ENCODE data around the gene METTL2A. TPM values are rescaled to one million over a fixed set of nuclear protein-coding genes. Genes with fewer than 3 reads are reported as not detected.
"Not testable (repeated sequence)": the region's sequence is repeated elsewhere in the genome, so short reads cannot be mapped to it uniquely, and the experiment has no call there.

Gene METTL2A, protein sequence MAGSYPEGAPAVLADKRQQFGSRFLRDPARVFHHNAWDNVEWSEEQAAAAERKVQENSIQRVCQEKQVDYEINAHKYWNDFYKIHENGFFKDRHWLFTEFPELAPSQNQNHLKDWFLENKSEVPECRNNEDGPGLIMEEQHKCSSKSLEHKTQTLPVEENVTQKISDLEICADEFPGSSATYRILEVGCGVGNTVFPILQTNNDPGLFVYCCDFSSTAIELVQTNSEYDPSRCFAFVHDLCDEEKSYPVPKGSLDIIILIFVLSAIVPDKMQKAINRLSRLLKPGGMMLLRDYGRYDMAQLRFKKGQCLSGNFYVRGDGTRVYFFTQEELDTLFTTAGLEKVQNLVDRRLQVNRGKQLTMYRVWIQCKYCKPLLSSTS
- 31.4 and 36.4 TPM in 2 replicates for polyA plus RNA-seq (2014; cell fraction: cytosol; rRNA removed)
- polyA plus RNA-seq (2014; cell fraction: nucleus; rRNA removed): 12.8 and 14.1 TPM in 2 replicates

DNA sequence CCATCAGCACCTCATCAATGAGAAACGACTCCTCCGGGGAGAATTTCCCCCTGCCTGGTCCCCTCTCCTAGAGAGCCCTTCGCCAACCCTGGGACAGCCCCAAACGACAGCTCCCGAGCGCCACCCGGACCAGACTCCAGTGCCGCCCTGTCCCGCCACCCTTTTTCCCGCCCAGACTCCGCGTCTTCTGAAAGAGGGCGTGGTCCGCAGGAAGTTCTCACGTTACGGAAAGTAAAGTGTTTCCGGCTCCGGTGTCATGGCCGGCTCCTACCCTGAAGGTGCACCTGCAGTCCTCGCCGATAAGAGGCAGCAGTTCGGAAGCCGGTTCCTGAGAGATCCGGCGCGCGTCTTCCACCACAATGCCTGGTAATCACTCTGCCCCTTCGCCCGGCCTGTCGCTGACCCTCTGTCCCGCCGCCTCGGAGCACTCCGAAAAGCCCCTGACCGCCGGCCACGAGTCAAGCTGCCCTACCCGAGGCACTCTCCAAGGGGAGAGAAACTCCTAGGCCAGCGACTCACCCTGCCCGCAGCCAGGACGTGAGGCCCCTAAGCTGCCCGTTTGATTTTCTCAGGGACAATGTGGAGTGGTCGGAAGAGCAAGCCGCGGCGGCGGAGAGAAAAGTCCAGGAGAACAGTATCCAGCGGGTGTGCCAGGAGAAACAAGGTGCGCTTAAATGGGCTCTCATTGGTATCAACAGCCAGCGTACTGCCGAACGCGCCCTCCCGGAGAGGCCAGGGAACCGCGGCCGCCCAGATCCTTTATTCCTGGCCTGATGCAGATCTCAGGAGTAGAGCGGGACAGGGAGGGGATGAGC lies at the start of gene METTL2A:
Gene METTL2A (plus strand): TSS at position 251 of the 815 bp plus-strand sequence. CDS start 6 bp downstream, at position 257.
- peak; percentile 95 for DNase-seq (ENCODE audit: low spot score)

DNA sequence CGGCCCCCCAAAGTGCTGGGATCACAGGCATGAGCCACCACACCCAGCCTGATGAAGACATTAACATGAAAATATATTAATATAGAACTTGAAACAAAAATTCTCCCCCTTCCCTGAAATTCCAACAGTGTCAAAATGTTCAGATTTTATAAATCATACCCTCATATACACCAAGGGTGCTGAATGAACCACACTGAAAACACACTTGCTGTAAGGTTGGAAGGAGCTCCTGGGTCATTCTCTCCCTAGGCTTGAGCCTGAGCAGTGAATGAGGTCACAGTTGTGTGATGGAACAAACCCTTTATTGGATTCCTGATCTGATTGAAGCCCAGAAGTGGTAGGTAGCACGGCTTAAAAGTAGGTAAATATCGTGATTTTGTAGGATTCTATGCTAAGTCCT lies 43.4 kb upstream of the METTL2A start, which contains the start of gene EFCAB3:
Gene EFCAB3 (plus strand): TSS at position 301 of the 400 bp plus-strand sequence. CDS start 2,427 bp downstream, outside the sequence.
- DNase-seq (ENCODE audit: low spot score): no peak

DNA sequence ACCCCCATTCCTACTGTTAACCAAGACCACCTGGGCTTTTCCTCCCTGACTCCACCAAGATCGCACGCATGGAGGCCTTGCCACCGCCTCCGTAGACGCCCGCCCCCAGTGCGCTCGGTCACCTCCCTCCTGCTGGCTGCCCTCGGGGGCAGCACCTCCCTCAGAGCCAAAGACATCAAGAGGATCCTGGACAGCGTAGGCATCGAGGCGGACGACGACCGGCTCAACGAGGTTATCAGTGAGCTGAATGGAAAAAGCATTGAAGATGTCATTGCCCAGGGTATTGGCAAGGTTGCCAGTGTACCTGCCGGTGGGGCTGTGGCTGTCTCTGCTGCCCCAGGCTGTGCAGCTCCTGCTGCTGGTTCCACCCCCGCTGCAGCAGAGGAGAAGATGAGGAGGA lies 42.1 kb upstream of the METTL2A start:
- DNase-seq (ENCODE audit: low spot score): no peak

DNA sequence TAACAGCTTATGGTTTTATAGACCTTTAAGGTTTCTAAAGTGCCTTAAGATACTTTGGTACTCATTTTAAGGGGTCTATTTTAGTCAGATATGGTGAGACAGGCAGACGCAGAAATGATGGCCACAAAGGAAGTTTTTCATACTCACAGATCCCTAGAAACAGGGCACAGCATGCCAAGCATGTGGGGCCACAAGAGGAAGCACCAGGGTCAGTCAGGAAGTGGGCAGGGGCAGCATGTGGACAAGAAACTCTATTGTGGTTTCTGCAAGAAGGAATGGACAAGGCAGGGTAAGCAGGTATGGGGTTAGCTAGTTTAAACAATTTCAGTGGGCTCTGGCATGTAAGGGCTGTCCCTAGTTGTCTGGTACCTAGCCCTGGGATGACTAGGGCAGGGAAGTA lies 34.8 kb upstream of the METTL2A start:
- no peak for DNase-seq (ENCODE audit: low spot score)

DNA sequence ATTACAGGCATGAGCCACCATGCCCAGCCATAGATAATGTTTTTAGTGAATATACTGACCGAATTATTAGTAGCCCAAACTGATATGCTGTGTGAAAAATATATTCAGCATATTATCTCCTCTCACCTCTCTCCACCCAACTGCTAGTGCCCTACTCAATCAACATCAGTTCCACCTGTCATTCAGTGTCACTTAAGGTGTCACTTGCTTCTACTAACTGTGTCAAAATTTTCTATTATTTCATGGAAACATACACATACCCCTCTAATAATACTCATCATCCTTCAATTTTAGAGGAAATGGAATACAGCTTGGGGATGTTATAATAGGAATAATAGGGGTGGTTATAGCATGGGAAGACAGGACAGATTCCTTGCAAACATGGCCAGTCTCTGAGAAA lies 30.8 kb upstream of the METTL2A start:
- DNase-seq (ENCODE audit: low spot score): no peak

DNA sequence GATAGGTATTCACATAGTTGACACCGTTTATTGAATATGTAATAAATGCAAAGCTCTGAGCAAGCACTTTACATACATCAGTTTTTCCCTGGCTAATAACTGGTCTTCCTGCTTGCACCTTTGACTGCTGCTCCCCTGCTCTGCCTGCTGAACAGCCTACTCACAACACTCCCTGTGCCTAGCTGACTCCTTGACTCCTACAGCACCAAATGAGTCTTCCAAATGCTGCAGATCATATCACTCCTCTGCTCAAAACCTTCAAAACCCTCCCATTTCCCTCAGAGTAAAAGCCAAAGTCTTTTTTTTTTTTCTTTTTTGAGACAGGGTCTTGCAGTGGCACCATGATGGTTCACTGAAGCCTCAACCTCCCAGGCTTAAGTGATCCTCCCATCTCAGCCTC lies 24.8 kb upstream of the METTL2A start:
- DNase-seq (ENCODE audit: low spot score): no peak

DNA sequence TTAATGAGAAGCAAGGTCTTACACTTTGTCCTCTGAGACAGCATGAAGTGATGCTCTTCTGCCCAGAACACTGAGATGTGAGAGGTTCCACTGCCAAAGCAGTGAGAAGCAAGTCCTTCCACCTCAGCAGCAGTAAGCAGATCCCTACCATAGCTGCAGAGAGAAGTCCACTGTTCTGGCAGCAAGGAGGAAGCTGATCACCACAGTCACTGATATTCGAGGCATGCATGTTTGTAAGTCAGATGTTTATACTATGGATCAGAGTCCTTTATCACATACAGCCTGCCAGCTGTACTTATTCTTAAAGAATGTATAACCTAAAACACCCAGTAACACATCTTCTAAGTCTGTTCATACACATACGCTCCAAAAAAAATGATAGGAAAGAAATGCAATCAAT lies 18.2 kb upstream of the METTL2A start:
- DNase-seq (ENCODE audit: low spot score): no peak

DNA sequence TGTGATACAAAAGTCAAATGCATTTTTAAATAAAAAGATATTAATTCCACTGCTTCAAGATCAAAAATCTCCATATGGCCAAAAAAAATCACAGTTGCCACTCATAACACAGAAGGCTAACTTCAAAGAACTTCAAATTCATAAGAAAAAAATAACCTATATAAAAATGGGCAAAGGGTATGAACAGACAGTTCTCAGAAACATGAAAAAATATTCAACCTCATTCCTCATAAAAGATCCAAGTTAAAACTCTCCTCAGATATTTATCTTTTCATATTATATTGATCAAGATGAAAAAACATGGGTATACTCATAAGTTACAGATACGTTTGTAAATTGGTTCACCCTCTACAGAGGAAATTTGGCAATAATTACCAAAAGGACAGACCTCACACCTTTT lies 10.6 kb upstream of the METTL2A start:
- DNase-seq (ENCODE audit: low spot score): not testable (repeated sequence)

DNA sequence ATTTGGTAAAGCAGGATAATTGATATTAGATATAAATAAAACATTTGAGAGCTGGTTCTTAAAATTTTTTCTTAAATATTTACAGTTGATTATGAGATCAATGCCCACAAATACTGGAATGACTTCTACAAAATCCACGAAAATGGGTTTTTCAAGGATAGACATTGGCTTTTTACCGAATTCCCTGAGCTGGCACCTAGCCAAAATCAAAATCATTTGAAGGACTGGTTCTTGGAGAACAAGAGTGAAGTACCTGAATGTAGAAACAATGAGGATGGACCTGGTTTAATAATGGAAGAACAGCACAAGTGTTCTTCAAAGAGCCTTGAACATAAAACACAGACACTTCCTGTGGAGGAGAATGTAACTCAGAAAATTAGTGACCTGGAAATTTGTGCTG lies 2.5 kb downstream of the METTL2A start:
- not testable (repeated sequence) for DNase-seq (ENCODE audit: low spot score)

DNA sequence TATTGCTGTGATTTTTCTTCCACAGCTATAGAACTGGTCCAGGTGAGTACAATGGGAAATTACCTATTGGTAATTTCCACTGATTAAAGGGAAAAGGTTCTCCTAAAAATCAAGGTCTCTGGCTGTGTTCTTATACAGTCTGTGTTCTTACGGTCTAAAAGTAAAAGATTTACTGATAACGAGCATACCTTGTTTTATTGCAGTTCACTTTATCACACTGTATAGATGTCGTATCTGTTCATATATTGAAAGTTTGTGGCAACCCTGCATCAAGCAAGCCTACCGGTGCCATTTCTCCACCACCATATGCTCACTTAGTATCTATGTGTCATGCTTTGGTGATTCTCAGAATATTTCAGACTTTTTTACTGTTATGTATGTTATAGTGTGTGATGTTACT lies 11.6 kb downstream of the METTL2A start:
- not testable (repeated sequence) for DNase-seq (ENCODE audit: low spot score)

DNA sequence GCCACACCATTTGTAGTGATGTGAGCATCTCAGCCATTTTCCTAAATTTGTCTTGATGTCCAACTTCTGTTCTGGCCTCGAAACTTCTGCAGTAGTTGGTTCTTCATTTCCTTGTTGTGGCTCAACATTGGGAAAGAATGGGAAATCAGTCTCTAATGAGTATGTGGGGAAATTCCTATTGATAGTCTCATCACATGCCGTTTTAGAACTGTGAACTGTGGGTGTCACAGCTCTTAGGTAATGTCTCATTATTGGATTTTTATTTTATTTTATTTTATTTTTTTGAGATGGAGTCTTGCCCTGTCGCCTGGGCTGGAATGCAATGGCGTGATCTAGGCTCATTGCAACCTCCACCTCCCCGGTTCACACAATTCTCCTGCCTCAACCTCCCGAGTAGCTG lies 17.5 kb downstream of the METTL2A start:
- DNase-seq (ENCODE audit: low spot score): not testable (repeated sequence)

DNA sequence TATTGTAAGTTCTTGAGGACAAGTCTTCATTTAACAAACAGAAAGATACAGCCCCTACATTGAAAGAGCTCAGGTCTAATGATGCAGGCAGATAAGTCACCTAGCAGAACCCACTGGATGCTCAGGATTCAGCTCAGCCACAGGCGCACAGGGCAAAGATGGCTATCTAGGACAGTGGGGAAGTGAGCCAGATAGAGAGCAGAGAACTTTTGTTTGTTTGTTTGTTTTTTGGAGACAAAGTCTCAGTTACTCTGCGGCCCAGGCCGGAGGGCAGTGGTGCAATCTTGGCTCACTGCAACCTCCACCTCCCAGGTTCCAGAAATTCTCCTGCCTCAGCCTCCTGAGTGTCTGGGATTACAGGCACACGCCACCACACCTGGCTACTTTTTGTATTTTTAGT lies 20.4 kb downstream of the METTL2A start:
- no peak for DNase-seq (ENCODE audit: low spot score)

DNA sequence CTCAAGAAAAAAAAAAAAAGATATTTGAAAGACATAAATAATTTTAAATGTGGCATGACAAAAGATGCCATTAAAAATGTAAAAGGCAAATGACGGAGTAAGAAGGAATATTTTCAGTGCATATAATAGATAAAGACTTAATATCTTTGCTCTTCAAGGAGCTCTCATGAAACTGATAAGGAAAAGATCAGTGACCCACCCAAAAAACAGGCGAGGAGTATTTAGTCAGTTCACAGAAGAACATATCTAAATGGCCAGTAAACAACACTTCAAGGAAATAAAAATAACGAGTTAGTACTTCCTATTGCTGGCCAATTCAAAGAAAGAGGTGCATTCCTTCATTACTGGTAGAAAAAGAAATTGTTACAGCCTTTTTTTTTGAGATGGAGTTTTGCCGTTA lies 22.1 kb downstream of the METTL2A start:
- not testable (repeated sequence) for DNase-seq (ENCODE audit: low spot score)

DNA sequence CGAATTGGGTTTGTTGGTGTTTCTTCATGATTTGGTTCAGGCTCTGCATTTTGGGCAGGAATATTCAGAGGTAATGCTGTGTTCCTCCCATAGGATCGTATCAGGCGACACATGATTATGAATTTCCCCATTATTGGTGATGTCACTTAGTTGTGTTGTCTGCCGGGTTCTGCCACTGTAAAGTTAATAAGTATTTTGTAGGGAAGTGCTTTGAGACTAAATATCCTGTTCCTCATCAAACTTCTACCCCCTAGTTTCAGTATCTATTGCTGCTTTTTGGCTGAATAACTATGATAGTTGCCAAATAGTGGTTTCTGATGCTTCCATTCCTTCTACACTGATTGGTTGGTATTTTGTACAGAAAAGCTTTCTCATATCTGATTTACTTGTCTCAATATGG lies 28.5 kb downstream of the METTL2A start:
- DNase-seq (ENCODE audit: low spot score): not testable (repeated sequence)

DNA sequence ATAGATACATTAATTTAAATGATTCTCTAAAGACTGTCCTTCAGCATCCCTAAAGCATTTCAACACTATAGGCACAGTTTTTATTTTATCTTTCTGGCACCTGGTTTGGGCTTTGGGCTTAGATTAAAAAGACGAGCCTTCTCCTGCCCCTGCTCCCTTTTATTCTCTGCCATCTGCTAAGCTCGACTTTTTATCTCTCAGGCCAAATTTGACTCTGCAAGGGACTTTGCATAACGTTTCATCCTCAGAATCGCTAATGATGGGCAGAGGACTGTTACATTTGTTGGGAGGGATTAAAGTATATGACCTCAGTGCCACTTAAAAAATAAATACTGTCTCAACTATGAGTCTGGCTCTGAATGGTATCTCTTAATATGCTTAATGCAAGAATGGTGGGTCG lies 29.3 kb downstream of the METTL2A start:
- DNase-seq (ENCODE audit: low spot score): not testable (repeated sequence)

DNA sequence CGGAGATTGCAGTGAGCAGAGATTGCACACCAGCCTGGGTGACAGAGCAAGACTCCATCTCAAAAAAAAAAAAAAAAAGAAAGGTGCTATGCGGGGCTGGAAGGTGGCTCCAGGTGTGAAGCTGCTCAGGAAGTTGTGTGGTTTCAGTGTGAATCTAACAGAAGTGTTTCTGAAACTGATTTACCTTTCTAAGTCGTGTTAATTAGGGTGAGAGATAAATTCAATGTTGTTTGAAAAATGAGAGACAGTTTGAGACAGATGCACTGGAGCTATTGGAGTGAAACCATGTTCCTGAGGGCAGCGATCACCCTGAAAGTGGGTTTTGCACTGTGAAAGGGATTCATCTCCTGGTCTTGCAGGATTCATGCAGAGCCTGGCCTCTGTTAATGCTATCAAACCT lies 30.0 kb downstream of the METTL2A start:
- DNase-seq (ENCODE audit: low spot score): not testable (repeated sequence)

DNA sequence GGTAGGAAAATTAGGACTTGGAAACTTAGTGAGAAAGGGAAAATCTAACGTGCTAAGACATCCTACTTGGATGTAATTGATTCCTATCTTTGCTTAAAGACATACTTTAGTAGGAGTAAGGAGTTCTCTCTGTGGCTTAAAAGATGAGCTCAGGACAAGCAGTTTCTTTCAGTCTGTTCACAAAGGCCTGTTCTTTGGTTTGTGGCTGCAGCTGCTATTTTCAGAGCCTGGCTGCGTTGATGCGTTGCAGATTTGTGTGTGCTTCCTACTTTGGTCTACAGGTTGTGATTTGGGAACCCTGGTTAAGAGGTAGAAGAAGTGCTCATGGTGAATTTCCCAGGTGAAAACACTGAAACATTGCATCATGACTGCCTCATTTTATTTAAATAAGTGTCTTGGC lies 30.4 kb downstream of the METTL2A start:
- not testable (repeated sequence) for DNase-seq (ENCODE audit: low spot score)

DNA sequence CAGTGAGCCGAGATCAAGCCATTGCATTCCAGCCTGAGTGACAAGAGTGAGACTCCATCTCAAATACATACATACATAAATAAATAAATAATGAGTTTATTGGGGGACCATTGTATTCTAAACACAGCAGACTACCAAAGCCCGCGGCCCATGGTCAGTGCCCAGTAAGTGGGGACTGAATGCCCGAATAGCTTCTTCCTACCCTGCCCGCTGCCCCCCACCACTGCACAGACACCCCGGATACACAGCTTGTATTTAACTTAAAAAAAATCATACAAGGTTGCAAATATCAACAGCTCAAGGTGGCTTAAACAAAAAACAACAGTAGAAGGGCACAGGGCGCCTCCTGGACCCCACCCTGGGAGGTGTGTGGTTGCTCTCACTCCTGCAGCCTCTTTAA lies 32.3 kb downstream of the METTL2A start:
- no peak for DNase-seq (ENCODE audit: low spot score)

DNA sequence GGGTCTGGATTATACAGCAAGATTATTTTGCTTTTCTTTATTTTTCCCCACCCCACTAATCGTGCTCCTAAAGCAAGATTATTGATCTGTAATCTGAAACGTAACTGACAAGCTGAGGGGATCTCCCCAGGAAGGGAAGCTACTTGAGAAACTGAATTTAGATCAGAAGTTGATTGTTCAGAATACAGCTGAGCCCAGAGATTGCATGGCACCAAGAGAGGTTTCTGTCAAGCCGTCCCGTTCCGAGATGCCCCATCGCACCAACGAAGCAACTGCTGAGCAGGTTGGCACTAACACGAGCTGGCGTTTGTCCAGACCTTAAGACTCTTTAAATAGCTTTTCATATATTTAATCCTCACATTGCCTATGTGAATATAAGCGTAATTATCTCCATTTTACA lies 34.8 kb downstream of the METTL2A start:
- DNase-seq (ENCODE audit: low spot score): not testable (repeated sequence)

DNA sequence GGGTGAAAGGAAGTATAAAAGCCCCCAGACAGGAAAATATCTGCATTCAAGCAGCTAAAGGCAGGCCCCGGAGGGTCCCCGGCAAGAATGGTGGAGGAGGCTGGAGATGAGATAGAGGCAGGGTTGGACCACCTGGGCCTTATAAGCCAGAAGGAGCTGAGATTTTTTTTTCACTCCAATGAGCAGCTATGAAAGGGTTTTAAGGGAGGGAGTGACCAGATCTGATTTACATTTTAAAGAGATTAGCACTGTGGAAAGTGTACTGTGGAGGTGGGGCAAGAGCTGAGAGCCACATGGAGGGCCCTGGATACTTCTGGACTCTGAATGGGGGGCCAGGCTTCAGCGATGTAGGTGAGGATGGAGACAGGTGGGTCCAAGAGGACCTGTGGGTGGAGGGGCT lies 40.7 kb downstream of the METTL2A start:
- DNase-seq (ENCODE audit: low spot score): not testable (repeated sequence)

DNA sequence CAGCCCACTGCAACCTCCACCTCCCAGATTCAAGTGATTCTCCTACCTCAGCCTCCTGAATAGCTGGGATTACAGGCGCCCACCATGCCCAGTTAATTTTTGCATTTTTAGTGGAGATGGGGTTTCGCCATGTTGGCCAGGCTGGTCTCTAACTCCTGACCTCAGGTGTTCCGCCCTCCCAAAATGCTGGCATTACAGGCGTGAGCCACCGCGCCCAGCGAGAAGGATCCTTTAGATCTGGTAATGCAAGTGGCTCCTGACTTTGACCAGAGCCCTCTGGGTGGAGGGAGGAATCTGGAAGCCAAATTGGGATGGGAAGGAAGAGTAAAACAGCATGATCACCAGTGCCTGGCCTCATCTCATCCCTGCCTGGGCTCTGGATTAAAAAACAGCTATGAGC lies 41.6 kb downstream of the METTL2A start:
- not testable (repeated sequence) for DNase-seq (ENCODE audit: low spot score)

DNA sequence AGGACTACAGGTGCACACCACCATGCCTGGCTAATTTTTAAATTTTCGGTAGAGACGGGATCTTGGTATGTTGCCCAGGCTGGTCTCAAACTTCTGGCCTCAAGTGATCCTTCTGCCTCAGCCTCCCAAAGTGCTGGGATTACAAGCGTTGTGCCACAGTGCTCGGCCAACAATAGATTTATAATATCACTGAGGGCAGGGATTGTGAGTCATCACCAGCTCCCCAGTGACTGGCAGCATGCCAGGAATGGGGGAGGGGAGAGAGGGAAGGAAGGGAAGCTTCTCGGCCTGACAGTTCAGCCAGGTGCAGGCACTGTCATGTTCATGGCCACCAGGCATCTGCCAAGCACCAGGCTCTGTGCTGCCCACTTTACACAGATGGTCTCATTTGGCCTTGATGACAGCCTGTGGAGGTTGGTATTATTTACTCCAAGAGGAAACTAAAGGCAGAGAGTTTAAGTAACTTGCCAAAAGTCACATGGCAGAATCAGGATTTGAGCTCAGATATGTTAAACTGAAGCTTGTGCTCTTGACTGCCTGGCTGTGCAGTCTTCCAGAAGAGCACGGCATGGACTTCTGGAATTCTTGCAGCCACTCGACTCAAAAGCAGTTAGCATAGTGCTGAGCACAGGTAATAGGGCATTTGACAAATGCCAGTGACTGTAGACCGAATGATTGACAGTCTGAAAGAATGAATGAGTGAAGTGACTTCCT lies 47.1 kb downstream of the METTL2A start:
- DNase-seq (ENCODE audit: low spot score): peak; percentile 70
